WTC11 (cell line): ENCODE results near the gene ZNF423.

Experiments used
- ATF6 ChIP-seq: sonication (generic); formaldehyde crosslinking; IDR thresholded peaks from 2 replicates; pipeline ENCODE4 v1.8.1; 2023; ENCODE audit warnings: mild to moderate bottlenecking, missing genetic modification reagents
- CTCF ChIP-seq: fragments of 200-600 bp; IDR thresholded peaks from 2 replicates; pipeline ENCODE4 v1.8.0; 2022; ENCODE audit warnings: antibody characterized with exemption
- ETV6 ChIP-seq: sonication (generic); formaldehyde crosslinking; IDR thresholded peaks from 2 replicates; pipeline ENCODE4 v1.8.1; 2022; ENCODE audit warnings: mild to moderate bottlenecking, missing genetic modification reagents
- FOXJ3 ChIP-seq: sonication (generic); formaldehyde crosslinking; IDR thresholded peaks from 2 replicates; pipeline ENCODE4 v1.9.0; 2021; ENCODE audit warnings: missing genetic modification reagents, mild to moderate bottlenecking, borderline replicate concordance
- JUN ChIP-seq: sonication (generic); formaldehyde crosslinking; IDR thresholded peaks from 2 replicates; pipeline ENCODE4 v1.8.0; 2023; ENCODE audit warnings: mild to moderate bottlenecking, missing genetic modification reagents
- MAX ChIP-seq: sonication (generic); formaldehyde crosslinking; IDR thresholded peaks from 2 replicates; pipeline ENCODE4 v1.8.0; 2022; ENCODE audit warnings: mild to moderate bottlenecking, missing genetic modification reagents
- NFE2L1 ChIP-seq: sonication (generic); formaldehyde crosslinking; IDR thresholded peaks from 2 replicates; pipeline ENCODE4 v1.8.1; 2023; ENCODE audit warnings: missing genetic modification reagents
- PREB ChIP-seq: sonication (generic); formaldehyde crosslinking; IDR thresholded peaks from 2 replicates; pipeline ENCODE4 v1.8.1; 2022; ENCODE audit warnings: mild to moderate bottlenecking, missing genetic modification reagents, moderate library complexity, borderline replicate concordance
- SP1 ChIP-seq: sonication (generic); formaldehyde crosslinking; conservative IDR thresholded peaks from 2 replicates; pipeline ENCODE4 v1.8.1; 2022; ENCODE audit warnings: missing genetic modification reagents
- TEAD1 ChIP-seq: sonication (generic); formaldehyde crosslinking; IDR thresholded peaks from 2 replicates; pipeline ENCODE4 v1.8.0; 2022; ENCODE audit warnings: mild to moderate bottlenecking, missing genetic modification reagents
- ZBTB21 ChIP-seq: sonication (generic); formaldehyde crosslinking; IDR thresholded peaks from 2 replicates; pipeline ENCODE4 v1.8.1; 2023; ENCODE audit warnings: mild to moderate bottlenecking, missing genetic modification reagents, borderline replicate concordance
- ZNF396 ChIP-seq: fragments of 250-450 bp; sonication (Bioruptor Pico); IDR thresholded peaks from 2 replicates; pipeline ENCODE4 v1.8.0; 2021; ENCODE audit warnings: mild to moderate bottlenecking, moderate library complexity, borderline replicate concordance

GRCh38 chr16:49779979-49780378, 75.9 kb downstream of the ZNF423 start:
- TF ChIP-seq ZBTB21 (CRISPR knock-in tag) = no peak
- no peak for TF ChIP-seq CTCF
- TF ChIP-seq TEAD1 (CRISPR knock-in tag) = no peak
- TF ChIP-seq NFE2L1 (CRISPR knock-in tag) = no peak
- TF ChIP-seq JUN = no peak
- TF ChIP-seq ZNF396 (CRISPR knock-in tag) = no peak
- TF ChIP-seq ETV6 = no peak
- no peak for TF ChIP-seq FOXJ3
- no peak for TF ChIP-seq PREB (CRISPR knock-in tag)
- TF ChIP-seq MAX = no peak
- no peak for TF ChIP-seq ATF6
- TF ChIP-seq SP1 (CRISPR knock-in tag) = no peak
